H1 (cell line): ENCODE data around the gene KCTD19. TPM values are rescaled to one million over a fixed set of nuclear protein-coding genes. Genes with fewer than 3 reads are reported as not detected.

Source experiments
- CTCF ChIA-PET: fragments of 300-600 bp; sonication (Branson Sonifier 250); formaldehyde crosslinking; loops from one replicate; lab custom pipeline; 2021; ENCODE audit not compliant: partially characterized antibody; lab: Charles Lee
- POLR2A ChIA-PET: fragments of 300-600 bp; sonication (Branson Sonifier 250); formaldehyde crosslinking; loops from one replicate; lab custom pipeline; 2021; ENCODE audit warnings: inconsistent platforms; ENCODE audit not compliant: partially characterized antibody; lab: Charles Lee
- DNase-seq, 2 experiments: peaks; one replicate each; pipeline versions ENCODE4 v3.0.0 to v3.0.0-alpha.2; 2010 to 2022; ENCODE audit warnings: low spot score in 2 of 2, low read depth in 1 of 2, mixed read lengths in 1 of 2
- FAIRE-seq: peaks from 2 replicates; lab custom pipeline; 2011; peaks lifted over from hg19 to GRCh38; lab: Jason Lieb, UNC
- H2AFZ ChIP-seq: 2 replicates; pipeline ENCODE4 v1.8.1; 2012; ENCODE audit warnings: low read length, inconsistent platforms
- H2AK5ac ChIP-seq: 2 replicates; pipeline ENCODE4 v1.6.1; 2013; ENCODE audit warnings: low read depth, low read length
- H2BK120ac ChIP-seq: replicated peaks from 2 replicates; pipeline ENCODE3; 2013; ENCODE audit warnings: low read depth, low read length, inconsistent platforms
- H2BK12ac ChIP-seq: 2 replicates; pipeline ENCODE4 v1.6.1; 2013; ENCODE audit warnings: low read depth, low read length
- H2BK15ac ChIP-seq: 2 replicates; pipeline ENCODE4 v1.6.1; 2013; ENCODE audit warnings: low read length
- H2BK20ac ChIP-seq: 2 replicates; pipeline ENCODE4 v1.6.1; 2013; ENCODE audit warnings: low read length
- H2BK5ac ChIP-seq: 2 replicates; pipeline ENCODE4 v1.6.1; 2013; ENCODE audit warnings: low read depth, low read length
- H3K14ac ChIP-seq: 2 replicates; pipeline ENCODE4 v1.6.1; 2013; ENCODE audit warnings: inconsistent platforms; ENCODE audit not compliant: insufficient read length
- H3K18ac ChIP-seq: 2 replicates; pipeline ENCODE4 v1.6.1; 2013; ENCODE audit warnings: low read length; ENCODE audit errors: extremely low read depth
- H3K23ac ChIP-seq: 2 replicates; pipeline ENCODE4 v1.6.1; 2013; ENCODE audit warnings: inconsistent platforms; ENCODE audit not compliant: insufficient read length
- H3K23me2 ChIP-seq: 2 replicates; pipeline ENCODE4 v1.6.1; 2013; ENCODE audit warnings: low read depth, low read length
- H3K27ac ChIP-seq: 2 replicates; pipeline ENCODE4 v1.6.1; 2011; ENCODE audit warnings: low read depth, low read length, inconsistent platforms
- H3K27me3 ChIP-seq, 4 experiments: replicated peaks in 1 of 4; 1 replicate in 1 of 4; 2 replicates in 3 of 4; pipeline versions ENCODE4 v1.6.1 to v1.8.1; 2011 to 2013; ENCODE audit warnings: low read length in 3 of 4, mild to moderate bottlenecking in 3 of 4, inconsistent platforms in 2 of 4, mixed read lengths in 2 of 4, moderate library complexity in 1 of 4; ENCODE audit not compliant: control insufficient read depth in 3 of 4, insufficient read depth in 3 of 4; ENCODE audit errors: extremely low read depth in 1 of 4
- H3K36me3 ChIP-seq, 4 experiments: 2 replicates each; pipeline versions ENCODE4 v1.6.1 to v1.8.1; 2011 to 2013; ENCODE audit warnings: mild to moderate bottlenecking in 4 of 4, low read length in 3 of 4, moderate library complexity in 2 of 4, control low read depth in 1 of 4, inconsistent platforms in 1 of 4; ENCODE audit not compliant: insufficient read depth in 4 of 4, control insufficient read depth in 2 of 4
- H3K4ac ChIP-seq: replicated peaks from 2 replicates; pipeline ENCODE3; 2013; ENCODE audit warnings: low read length, low read depth, mixed read lengths, inconsistent platforms; ENCODE audit not compliant: insufficient read length
- H3K4me1 ChIP-seq, 4 experiments: replicated peaks in 1 of 4; 1 replicate in 1 of 4; 2 replicates in 3 of 4; pipeline versions ENCODE4 v1.6.1 to v1.8.1; 2011 to 2013; ENCODE audit warnings: low read length in 3 of 4, inconsistent platforms in 2 of 4, mixed read lengths in 1 of 4; ENCODE audit not compliant: insufficient read depth in 4 of 4, control insufficient read depth in 3 of 4
- H3K4me2 ChIP-seq, 2 experiments: 2 replicates each; pipeline versions ENCODE4 v1.6.1 to v1.8.1; 2011 to 2013; ENCODE audit warnings: low read depth in 2 of 2, low read length in 2 of 2, control low read depth in 1 of 2, inconsistent platforms in 1 of 2, mild to moderate bottlenecking in 1 of 2; ENCODE audit not compliant: insufficient read depth in 1 of 2
- H3K4me3 ChIP-seq, 4 experiments: fragments of 200-600, 300-600 bp in 1 of 4; sonication (generic), shearing (Covaris generic), sonication (Bioruptor Twin) in 1 of 4; 2 replicates each; pipeline versions ENCODE4 v1.5.1 to v1.8.1; 2011 to 2016; ENCODE audit warnings: low read length in 4 of 4, low read depth in 3 of 4, control low read depth in 2 of 4, inconsistent platforms in 2 of 4, mild to moderate bottlenecking in 2 of 4, mixed read lengths in 1 of 4, moderate library complexity in 1 of 4; ENCODE audit not compliant: insufficient read depth in 2 of 4; ENCODE audit errors: extremely low read depth in 1 of 4
- H3K56ac ChIP-seq: replicated peaks from 2 replicates; pipeline ENCODE3; 2013; ENCODE audit warnings: low read depth, mild to moderate bottlenecking, mixed read lengths, low read length, inconsistent platforms; ENCODE audit not compliant: insufficient read length
- H3K79me1 ChIP-seq: 2 replicates; pipeline ENCODE4 v1.6.1; 2013; ENCODE audit warnings: low read depth, low read length, control low read depth
- H3K79me2 ChIP-seq, 2 experiments: 2 replicates each; pipeline versions ENCODE4 v1.6.1 to v1.8.1; 2012 to 2013; ENCODE audit warnings: low read length in 2 of 2, mild to moderate bottlenecking in 2 of 2, inconsistent platforms in 1 of 2; ENCODE audit not compliant: insufficient read depth in 2 of 2, control insufficient read depth in 1 of 2
- H3K9ac ChIP-seq, 4 experiments: replicated peaks in 1 of 4; 1 replicate in 1 of 4; 2 replicates in 3 of 4; pipeline versions ENCODE4 v1.6.1 to v1.8.1; 2011 to 2013; ENCODE audit warnings: low read depth in 3 of 4, low read length in 3 of 4, control low read depth in 2 of 4, mild to moderate bottlenecking in 2 of 4, moderate library complexity in 2 of 4, inconsistent platforms in 1 of 4; ENCODE audit errors: extremely low read depth in 1 of 4
- H3K9me3 ChIP-seq, 2 experiments: 2 replicates each; pipeline versions ENCODE4 v1.6.1 to v1.8.1; 2012 to 2013; ENCODE audit warnings: mild to moderate bottlenecking in 2 of 2, moderate library complexity in 2 of 2, control low read depth in 1 of 2, inconsistent platforms in 1 of 2, low read depth in 1 of 2, low read length in 1 of 2, mixed read lengths in 1 of 2; ENCODE audit not compliant: insufficient read depth in 2 of 2
- H4K20me1 ChIP-seq, 2 experiments: replicated peaks in 1 of 2; 2 replicates each; pipeline versions ENCODE3 to v1.8.1; 2011 to 2013; ENCODE audit warnings: inconsistent platforms in 2 of 2, low read length in 2 of 2, mild to moderate bottlenecking in 1 of 2; ENCODE audit not compliant: insufficient read depth in 2 of 2, control insufficient read depth in 1 of 2
- H4K5ac ChIP-seq: 2 replicates; pipeline ENCODE4 v1.6.1; 2013; ENCODE audit warnings: low read length, low read depth, mixed read lengths, inconsistent platforms; ENCODE audit not compliant: insufficient read length
- H4K8ac ChIP-seq: 2 replicates; pipeline ENCODE4 v1.8.0; 2013; ENCODE audit warnings: mild to moderate bottlenecking, moderate library complexity, low read length, inconsistent platforms; ENCODE audit not compliant: insufficient read depth; ENCODE audit errors: extremely low read depth
- H4K91ac ChIP-seq: replicated peaks from 2 replicates; pipeline ENCODE3; 2013; ENCODE audit warnings: low read length, mixed read lengths, inconsistent platforms; ENCODE audit not compliant: insufficient read length
- ASH2L ChIP-seq: fragments of 200-600, 300-600 bp; sonication (generic); IDR thresholded peaks from one replicate; pipeline ENCODE4 v1.7.1; 2017; ENCODE audit warnings: low read length
- EZH2 ChIP-seq: fragments of 200-600 bp; sonication (generic); IDR thresholded peaks from 2 replicates; pipeline ENCODE4 v1.7.1; 2012; ENCODE audit warnings: low read depth, mild to moderate bottlenecking, moderate library complexity, low read length, inconsistent platforms; ENCODE audit not compliant: severe bottlenecking
- JUND ChIP-seq: IDR thresholded peaks from 2 replicates; pipeline ENCODE4 v1.6.1; 2011; ENCODE audit warnings: mild to moderate bottlenecking, improper control_type of control experiment, low read length
- KDM4A ChIP-seq: IDR thresholded peaks from one replicate; pipeline ENCODE4 v1.7.1; 2012; ENCODE audit warnings: low read depth, mild to moderate bottlenecking, moderate library complexity, low read length, inconsistent platforms; ENCODE audit not compliant: severe bottlenecking
- SUZ12 ChIP-seq: fragments of 200-600 bp; sonication (generic); IDR thresholded peaks from 2 replicates; pipeline ENCODE4 v1.6.1; 2012; ENCODE audit warnings: mild to moderate bottlenecking, inconsistent platforms, low read length, moderate library complexity, mixed read lengths
- WGBS, 2 experiments: shearing (Covaris generic) in 1 of 2; methylation state at CpG; one replicate each; pipeline versions ENCODE4 v1.1.6 to v1.1.7; 2013 to 2015; ENCODE audit warnings: low lambda C conversion rate in 2 of 2, mixed read lengths in 2 of 2, inconsistent platforms in 1 of 2, low coverage in 1 of 2, missing lambda C conversion rate in 1 of 2; ENCODE audit not compliant: insufficient replicate concordance in 2 of 2, insufficient coverage in 1 of 2, insufficient read length in 1 of 2; ENCODE audit errors: extremely low coverage in 1 of 2, missing lambda C conversion rate in 1 of 2; 5-methylcytosine and 5-hydroxymethylcytosine counted together
- polyA plus RNA-seq, 7 experiments: library from polyadenylated mRNA; depleted of rRNA in 3 of 7; stranded (reverse) in 5 of 7; unstranded in 2 of 7; fragments of >200 nt in 5 of 7; fragments of 200-250 nt in 2 of 7; gene quantifications; 1 replicate in 5 of 7; 2 replicates in 1 of 7; 4 replicates in 1 of 7; pipeline versions ENCODE4 v1.2.1 to v1.2.3, GENCODE V29; 2011 to 2013; ENCODE audit warnings: missing spikeins in 2 of 7, mixed read lengths in 2 of 7
- total RNA-seq: library from RNA; stranded (reverse); fragmentation: NEBNext Ultra II Directional; extraction: Animal tissue kit (Norgen Biotek cat#: 25700); gene quantifications from 2 replicates; pipeline ENCODE4 v1.2.1, GENCODE V29; 2021

KCTD19 gene
- total and polyA plus RNA-seq, 2 of the 8 experiments (the other 6 are each of a cell fraction or from before 2014, with no cell fraction given), result 0.06 to 0.24 TPM

DNA sequence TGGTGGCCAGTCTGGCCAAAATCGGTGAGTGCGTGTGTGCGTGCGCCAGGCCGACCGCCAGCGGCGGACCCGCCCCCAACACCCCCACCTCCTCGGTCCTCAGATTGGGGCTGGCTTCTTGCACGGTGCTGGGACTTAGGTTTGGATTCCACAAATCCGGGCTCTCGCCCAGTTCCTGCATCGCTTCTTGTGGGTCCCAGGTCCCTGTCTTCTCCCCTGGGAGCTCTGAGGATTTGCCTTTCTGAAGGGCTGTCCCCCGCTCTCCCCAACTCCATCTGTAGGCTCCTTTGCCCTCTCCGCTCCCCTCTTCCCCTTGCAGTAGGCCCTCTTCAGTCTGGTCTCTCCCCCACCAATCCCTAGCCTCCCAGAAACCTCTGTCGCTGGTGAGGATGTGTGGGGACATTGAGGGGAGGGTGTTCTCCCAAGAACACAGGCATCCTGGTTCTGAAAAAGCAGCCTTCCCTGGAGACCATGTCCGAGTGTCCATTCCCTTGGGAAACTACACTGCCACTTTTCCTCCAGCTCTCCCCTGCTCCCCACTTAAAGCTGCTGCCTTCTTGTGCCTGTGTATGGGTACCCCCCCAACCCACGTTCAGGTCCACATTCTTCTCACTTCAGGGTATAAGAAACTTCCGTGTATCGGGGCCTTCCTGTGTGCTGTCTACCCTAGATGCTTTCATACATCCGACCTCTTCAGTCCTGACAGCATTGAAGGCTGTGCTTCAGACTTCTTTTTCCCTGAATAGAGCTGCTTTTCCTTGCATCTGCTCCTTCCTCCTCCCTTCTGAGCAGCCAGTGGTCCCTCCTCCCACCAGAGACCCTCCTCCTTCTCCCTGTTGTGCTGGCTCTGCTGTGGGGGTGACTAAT lies 77.1 kb downstream of the KCTD19 start:
- DNase-seq (peak in 1 of 2 experiments; percentile 62), FAIRE-seq (no peak)
- TF ChIP-seq ASH2L (peak; percentile 35), KDM4A (peak; percentile 1), SUZ12 (peak; percentile 46; the same call in 1 of the 2 replicates), JUND (no peak), EZH2 (peak; percentile 28)
- Histone ChIP-seq H3K4me3 (peak overlapping the region; percentile 55 to 71 (median 66)), H2BK12ac (no peak overlapping the region), H3K27me3 (peaks cover 0 to 21% (median 13%) of the 10 kb centered on the region in 4 experiments; a peak in 5 of 7 replicates), H2AFZ (no peak overlapping the region), H4K20me1 (peaks cover 0 to 3% of the 10 kb centered on the region in 2 experiments), H3K23me2 (peaks cover 12% of the 10 kb centered on the region; the same call in 1 of the 2 replicates), H3K18ac (peak overlapping the region; percentile 65), H3K23ac (no peak overlapping the region), H2BK5ac (0 out of 2 replicates have a peak overlapping the region, but pooled peaks have one; percentile 9), H3K56ac (no peak overlapping the region), H3K9me3 (no peaks in the 10 kb centered on the region), H2AK5ac (no peak overlapping the region), H3K4me2 (peak overlapping the region; percentile 92 to 95), H3K79me2 (peaks cover 0 to 8% of the 10 kb centered on the region in 2 experiments; a peak in 1 of 4 replicates), H2BK20ac (no peak overlapping the region), H3K9ac (peak overlapping the region; percentile 24 to 59 (median 43); a peak in 6 of 7 replicates), H4K8ac (no peak overlapping the region; the same call in 1 of the 2 replicates), H2BK15ac (no peak overlapping the region), H3K14ac (no peak overlapping the region), H3K4ac (peak overlapping the region; percentile 66), H3K27ac (no peak overlapping the region), H3K79me1 (no peaks in the 10 kb centered on the region; the same call in 1 of the 2 replicates), H2BK120ac (no peak overlapping the region), H3K4me1 (peaks cover 9 to 30% (median 13%) of the 10 kb centered on the region in 4 experiments), H4K5ac (no peak overlapping the region), H4K91ac (no peak overlapping the region), H3K36me3 (peaks cover 0 to 2% (median 0%) of the 10 kb centered on the region in 4 experiments; a peak in 2 of 8 replicates)
- POLR2A ChIA-PET, result interaction anchor here (1.3 to 6.8 kb wide), 7 partner anchors 11 to 221 kb away, joined by 3 to 111 read pairs (median 9); no protein-coding TSS in a partner anchor
- WGBS, 2 experiments, result 23% methylated on average over 18 of the region's 22 CpGs; no CpG with 5 or more reads in 1 of the 2 experiments
- CTCF ChIA-PET, result interaction anchor here (0.9 to 4.4 kb wide), 9 partner anchors 11 to 232 kb away, joined by 3 to 33 read pairs (median 4); no protein-coding TSS in a partner anchor
